SK-N-SH (cell line): Measurements from ENCODE around the gene ETFA. TPM values are rescaled to one million over a fixed set of nuclear protein-coding genes. Genes with fewer than 3 reads are reported as not detected.

Experiments used
- CTCF ChIA-PET: fragments of 300-600, 350-600 bp; formaldehyde crosslinking; extraction: SDS; loops from one replicate; lab custom pipeline; 2021; lab: Yijun Ruan, JAX
- POLR2A ChIA-PET: fragments of 350-600 bp; sonication (Branson Sonifier 250); formaldehyde crosslinking; extraction: SDS; loops from one replicate; lab custom pipeline; 2020; ENCODE audit warnings: antibody characterized with exemption, inconsistent platforms; lab: Yijun Ruan, JAX
- DNase-seq: peaks from one replicate; pipeline ENCODE4 v3.0.0; 2012
- H2AFZ ChIP-seq: fragments of 200-600 bp; sonication (generic); 2 replicates; pipeline ENCODE4 v1.8.1; 2016; ENCODE audit warnings: antibody characterized with exemption, mild to moderate bottlenecking, low read depth
- H3F3A ChIP-seq: fragments of 200-600 bp; sonication (generic); replicated peaks from 2 replicates; pipeline ENCODE3; 2016; ENCODE audit warnings: antibody characterized with exemption, mild to moderate bottlenecking; ENCODE audit not compliant: insufficient read depth
- H3K27ac ChIP-seq, 2 experiments: fragments of 200-500 bp in 1 of 2; fragments of 200-600 bp in 1 of 2; sonication (Bioruptor generic) in 1 of 2; sonication (generic), shearing (Covaris generic) in 1 of 2; 2 replicates each; pipeline versions ENCODE4 v1.5.1 to v1.6.1; 2014 to 2016; ENCODE audit warnings: low read depth in 2 of 2, inconsistent platforms in 1 of 2, low read length in 1 of 2, mild to moderate bottlenecking in 1 of 2, mixed read lengths in 1 of 2
- H3K27me3 ChIP-seq: fragments of 200-600 bp; sonication (generic), shearing (Covaris generic); 2 replicates; pipeline ENCODE4 v1.6.1; 2016; ENCODE audit warnings: mixed run types; ENCODE audit not compliant: insufficient read depth
- H3K36me3 ChIP-seq, 2 experiments: fragments of 200-500 bp in 1 of 2; fragments of 200-600 bp in 1 of 2; sonication (Bioruptor generic) in 1 of 2; sonication (generic) in 1 of 2; replicated peaks in 1 of 2; 2 replicates each; pipeline versions ENCODE3 to v1.5.1; 2014 to 2016; ENCODE audit warnings: low read length in 1 of 2, mild to moderate bottlenecking in 1 of 2; ENCODE audit not compliant: insufficient read depth in 2 of 2, control insufficient read depth in 1 of 2
- H3K4me1 ChIP-seq, 2 experiments: fragments of 200-500 bp in 1 of 2; fragments of 200-600 bp in 1 of 2; sonication (Bioruptor generic) in 1 of 2; sonication (generic), shearing (Covaris generic) in 1 of 2; 2 replicates each; pipeline versions ENCODE4 v1.5.1 to v1.6.1; 2014 to 2016; ENCODE audit warnings: low read depth in 1 of 2, low read length in 1 of 2, mixed run types in 1 of 2; ENCODE audit not compliant: insufficient read depth in 2 of 2, control insufficient read depth in 1 of 2
- H3K4me2 ChIP-seq: fragments of 200-600 bp; sonication (generic), shearing (Covaris generic); 2 replicates; pipeline ENCODE4 v1.6.1; 2017; ENCODE audit warnings: mixed run types
- H3K4me3 ChIP-seq, 2 experiments: fragments of 200-500 bp in 1 of 2; fragments of 200-600 bp in 1 of 2; sonication (Bioruptor generic) in 1 of 2; sonication (generic), shearing (Covaris generic) in 1 of 2; 2 replicates each; pipeline versions ENCODE4 v1.5.1 to v1.8.1; 2014 to 2016; ENCODE audit warnings: low read depth in 2 of 2, inconsistent platforms in 1 of 2, low read length in 1 of 2, mild to moderate bottlenecking in 1 of 2, mixed read lengths in 1 of 2, moderate library complexity in 1 of 2
- H3K79me2 ChIP-seq: fragments of 200-600 bp; sonication (generic); 2 replicates; pipeline ENCODE4 v1.8.1; 2017; ENCODE audit warnings: mild to moderate bottlenecking; ENCODE audit not compliant: insufficient read depth
- H3K9ac ChIP-seq: fragments of 200-600 bp; sonication (generic); 2 replicates; pipeline ENCODE4 v1.6.1; 2017; ENCODE audit warnings: mixed run types
- H3K9me2 ChIP-seq: fragments of 200-600 bp; sonication (generic); 2 replicates; pipeline ENCODE4 v1.6.1; 2017; ENCODE audit warnings: mixed run types
- H3K9me3 ChIP-seq: fragments of 200-600 bp; sonication (generic); 2 replicates; pipeline ENCODE4 v1.6.1; 2017; ENCODE audit warnings: mixed run types, mild to moderate bottlenecking, moderate library complexity
- H4K20me1 ChIP-seq: fragments of 200-600 bp; sonication (generic); 2 replicates; pipeline ENCODE4 v1.6.1; 2017; ENCODE audit warnings: mild to moderate bottlenecking, mixed run types; ENCODE audit not compliant: insufficient read depth
- CHD2 ChIP-seq: fragments of 150-350 bp; IDR thresholded peaks from 2 replicates; pipeline ENCODE4 v1.6.1; 2018; ENCODE audit warnings: low read length; ENCODE audit not compliant: partially characterized antibody
- EP300 ChIP-seq, 2 experiments: IDR thresholded peaks; 2 replicates each; pipeline versions ENCODE4 v1.4.0 to v1.6.1; 2012; ENCODE audit warnings: borderline replicate concordance in 1 of 2, low read depth in 1 of 2, low read length in 1 of 2
- EZH2phosphoT487 ChIP-seq: fragments of 200-600 bp; sonication (generic); IDR thresholded peaks from 2 replicates; pipeline ENCODE4 v1.6.1; 2017; ENCODE audit warnings: low read depth, mixed run types, mild to moderate bottlenecking, antibody characterized with exemption, moderate library complexity, borderline replicate concordance
- FOSL2 ChIP-seq: IDR thresholded peaks from 2 replicates; pipeline ENCODE4 v1.4.0; 2012; ENCODE audit warnings: low read depth, mild to moderate bottlenecking, moderate library complexity, borderline replicate concordance
- FOXJ3 ChIP-seq: sonication (generic); formaldehyde crosslinking; IDR thresholded peaks from 2 replicates; pipeline ENCODE4 v1.5.1; 2020; ENCODE audit warnings: mild to moderate bottlenecking, missing genetic modification reagents
- GABPA ChIP-seq: IDR thresholded peaks from 2 replicates; pipeline ENCODE4 v1.4.0; 2012; ENCODE audit warnings: low read depth, mild to moderate bottlenecking
- GATA2 ChIP-seq: sonication (generic); formaldehyde crosslinking; IDR thresholded peaks from 2 replicates; pipeline ENCODE4 v1.5.0; 2020; ENCODE audit warnings: mild to moderate bottlenecking, missing genetic modification reagents
- MEF2A ChIP-seq: IDR thresholded peaks from 2 replicates; pipeline ENCODE4 v1.4.0; 2012; ENCODE audit warnings: low read depth, borderline replicate concordance
- NRF1 ChIP-seq: IDR thresholded peaks from 2 replicates; pipeline ENCODE4 v1.6.1; 2012; ENCODE audit warnings: low read depth, mild to moderate bottlenecking, low read length
- RAD21 ChIP-seq: IDR thresholded peaks from 2 replicates; pipeline ENCODE4 v1.6.1; 2012; ENCODE audit warnings: mild to moderate bottlenecking, low read length
- RCOR1 ChIP-seq: fragments of 150-350 bp; IDR thresholded peaks from 2 replicates; pipeline ENCODE4 v1.6.1; 2017; ENCODE audit warnings: antibody characterized with exemption, low read length
- RFX5 ChIP-seq: IDR thresholded peaks from 2 replicates; pipeline ENCODE4 v1.6.1; 2012; ENCODE audit warnings: mild to moderate bottlenecking, improper control_type of control experiment, low read length
- SIN3A ChIP-seq: IDR thresholded peaks from 2 replicates; pipeline ENCODE4 v1.6.1; 2012; ENCODE audit warnings: low read depth, mild to moderate bottlenecking, low read length, moderate library complexity, borderline replicate concordance
- SMC3 ChIP-seq: IDR thresholded peaks from 2 replicates; pipeline ENCODE4 v1.6.1; 2012; ENCODE audit warnings: low read depth, low read length, improper control_type of control experiment
- TAF1 ChIP-seq: IDR thresholded peaks from 2 replicates; pipeline ENCODE4 v1.6.1; 2012; ENCODE audit warnings: low read depth, mild to moderate bottlenecking, low read length, moderate library complexity, borderline replicate concordance
- TCF12 ChIP-seq: IDR thresholded peaks from 2 replicates; pipeline ENCODE4 v1.4.0; 2012
- TEAD4 ChIP-seq: IDR thresholded peaks from 2 replicates; pipeline ENCODE4 v1.4.0; 2012; ENCODE audit warnings: mild to moderate bottlenecking, borderline replicate concordance; ENCODE audit not compliant: insufficient read depth
- YY1 ChIP-seq: IDR thresholded peaks from 2 replicates; pipeline ENCODE4 v1.4.0; 2012; ENCODE audit warnings: low read depth, mild to moderate bottlenecking
- WGBS: methylation state at CpG from one replicate; pipeline ENCODE4 v1.1.6; 2017; ENCODE audit warnings: low lambda C conversion rate; 5-methylcytosine and 5-hydroxymethylcytosine counted together
- polyA plus RNA-seq, 3 experiments: library from polyadenylated mRNA; depleted of rRNA; stranded (reverse); fragments of >200 nt; gene quantifications; 2 replicates each; pipeline ENCODE4 v1.2.3, GENCODE V29; 2012
- TF ChIP-seq, protein P1 (sequence below): IDR thresholded peaks from 2 replicates; pipeline ENCODE4 v1.4.0; 2012; ENCODE audit warnings: low read depth, borderline replicate concordance
- TF ChIP-seq, protein P2 (sequence below): fragments of 150-350 bp; IDR thresholded peaks from 2 replicates; pipeline ENCODE4 v1.6.1; 2017; ENCODE audit warnings: antibody characterized with exemption, low read length, low read depth, borderline replicate concordance
- TF ChIP-seq, protein P3 (sequence below): IDR thresholded peaks from 2 replicates; pipeline ENCODE4 v1.4.0; 2012; ENCODE audit warnings: low read depth, borderline replicate concordance

Gene ETFA
- polyA plus RNA-seq, 1 of the 3 experiments (the other 2 are of a cell fraction), result 122 TPM

DNA sequence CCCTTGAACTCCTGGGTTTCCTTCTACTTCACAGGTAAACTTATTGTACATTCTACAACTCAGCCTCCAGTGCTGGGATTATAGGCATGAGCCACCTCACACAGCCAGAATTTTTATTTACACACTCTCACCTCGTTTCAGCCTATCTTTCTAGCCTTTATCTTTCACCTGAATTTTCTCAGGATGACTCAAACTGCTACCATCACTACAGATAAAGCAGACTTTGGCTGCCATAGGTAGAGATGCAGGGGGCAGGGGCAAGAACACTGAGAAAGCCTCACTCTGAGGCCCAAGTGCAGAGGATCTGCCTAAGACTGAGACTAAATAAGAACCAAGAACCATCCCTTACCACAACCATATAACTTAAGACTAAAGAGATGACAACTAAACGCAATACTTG, 59.0 kb downstream of the ETFA start:
- no peak for TF ChIP-seq NRF1
- no peak for TF ChIP-seq CHD2
- no peak for TF ChIP-seq FOSL2
- TF ChIP-seq, protein P1, sequence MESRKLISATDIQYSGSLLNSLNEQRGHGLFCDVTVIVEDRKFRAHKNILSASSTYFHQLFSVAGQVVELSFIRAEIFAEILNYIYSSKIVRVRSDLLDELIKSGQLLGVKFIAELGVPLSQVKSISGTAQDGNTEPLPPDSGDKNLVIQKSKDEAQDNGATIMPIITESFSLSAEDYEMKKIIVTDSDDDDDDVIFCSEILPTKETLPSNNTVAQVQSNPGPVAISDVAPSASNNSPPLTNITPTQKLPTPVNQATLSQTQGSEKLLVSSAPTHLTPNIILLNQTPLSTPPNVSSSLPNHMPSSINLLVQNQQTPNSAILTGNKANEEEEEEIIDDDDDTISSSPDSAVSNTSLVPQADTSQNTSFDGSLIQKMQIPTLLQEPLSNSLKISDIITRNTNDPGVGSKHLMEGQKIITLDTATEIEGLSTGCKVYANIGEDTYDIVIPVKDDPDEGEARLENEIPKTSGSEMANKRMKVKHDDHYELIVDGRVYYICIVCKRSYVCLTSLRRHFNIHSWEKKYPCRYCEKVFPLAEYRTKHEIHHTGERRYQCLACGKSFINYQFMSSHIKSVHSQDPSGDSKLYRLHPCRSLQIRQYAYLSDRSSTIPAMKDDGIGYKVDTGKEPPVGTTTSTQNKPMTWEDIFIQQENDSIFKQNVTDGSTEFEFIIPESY, result no peak
- TF ChIP-seq YY1, result no peak
- TF ChIP-seq, protein P2, sequence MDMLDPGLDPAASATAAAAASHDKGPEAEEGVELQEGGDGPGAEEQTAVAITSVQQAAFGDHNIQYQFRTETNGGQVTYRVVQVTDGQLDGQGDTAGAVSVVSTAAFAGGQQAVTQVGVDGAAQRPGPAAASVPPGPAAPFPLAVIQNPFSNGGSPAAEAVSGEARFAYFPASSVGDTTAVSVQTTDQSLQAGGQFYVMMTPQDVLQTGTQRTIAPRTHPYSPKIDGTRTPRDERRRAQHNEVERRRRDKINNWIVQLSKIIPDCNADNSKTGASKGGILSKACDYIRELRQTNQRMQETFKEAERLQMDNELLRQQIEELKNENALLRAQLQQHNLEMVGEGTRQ, result no peak
- TF ChIP-seq RFX5, result no peak
- no peak for TF ChIP-seq GABPA
- no peak for TF ChIP-seq GATA2 (CRISPR knock-in tag)
- TF ChIP-seq SMC3, result no peak
- TF ChIP-seq, protein P3, sequence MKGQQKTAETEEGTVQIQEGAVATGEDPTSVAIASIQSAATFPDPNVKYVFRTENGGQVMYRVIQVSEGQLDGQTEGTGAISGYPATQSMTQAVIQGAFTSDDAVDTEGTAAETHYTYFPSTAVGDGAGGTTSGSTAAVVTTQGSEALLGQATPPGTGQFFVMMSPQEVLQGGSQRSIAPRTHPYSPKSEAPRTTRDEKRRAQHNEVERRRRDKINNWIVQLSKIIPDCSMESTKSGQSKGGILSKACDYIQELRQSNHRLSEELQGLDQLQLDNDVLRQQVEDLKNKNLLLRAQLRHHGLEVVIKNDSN, result no peak
- no peak for TF ChIP-seq MEF2A

DNA sequence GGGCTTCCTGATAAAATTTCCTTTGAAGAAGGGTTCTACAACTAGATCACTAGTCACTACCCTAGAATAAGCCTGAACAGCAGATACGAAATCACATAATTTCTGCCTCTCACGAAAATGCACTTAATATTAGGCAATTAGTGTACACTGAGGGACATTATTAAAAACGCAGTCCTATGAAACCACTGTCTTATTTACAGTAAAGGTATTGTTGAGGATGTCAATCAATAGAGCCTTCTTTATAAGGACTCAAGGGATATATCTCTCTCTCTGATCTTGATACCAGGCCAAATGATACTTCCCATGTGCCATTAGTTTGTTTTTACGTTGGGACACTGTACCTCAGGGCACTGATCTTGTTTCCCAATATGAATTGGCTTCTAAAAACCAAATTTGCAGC, 59.6 kb downstream of the ETFA start:
- POLR2A ChIA-PET, result no interaction called here
- H3K4me2 ChIP-seq, result no peak overlapping the region
- CTCF ChIA-PET, result interaction anchor here (2.2 kb wide), 1 partner anchor 17 kb away, joined by 11 read pairs; no protein-coding TSS in a partner anchor
- H2AFZ ChIP-seq, result no peak overlapping the region
- H3K9me2 ChIP-seq, result no peaks in the 10 kb centered on the region
- TF ChIP-seq FOSL2 (no peak), EP300 (IDR thresholded peaks at IDR 0.05; ENCODE audit: borderline replicate concordance in 1 of 2, low read depth in 1 of 2, low read length in 1 of 2) (no peak), RAD21 (no peak), TEAD4 (no peak), FOXJ3 (CRISPR knock-in tag) (no peak), MEF2A (no peak), SMC3 (no peak), RCOR1 (no peak), EZH2phosphoT487 (no peak), TAF1 (no peak), SIN3A (no peak), TCF12 (no peak)
- TF ChIP-seq, protein P3, result no peak
- TF ChIP-seq, protein P2, result no peak
- no peak for DNase-seq
- H3K9me3 ChIP-seq, result no peaks in the 10 kb centered on the region
- WGBS, result 93% methylated on average over 4 of the region's 4 CpGs
- peaks cover 2% of the 10 kb centered on the region; the same call in 1 of the 2 replicates for H3K79me2 ChIP-seq
- H4K20me1 ChIP-seq, result no peaks in the 10 kb centered on the region
- no peak overlapping the region for H3K9ac ChIP-seq
- H3K27ac ChIP-seq, result no peak overlapping the region
- H3K36me3 ChIP-seq, result peaks cover 10 to 39% of the 10 kb centered on the region in 2 experiments
- no peaks in the 10 kb centered on the region for H3K27me3 ChIP-seq
- H3K4me3 ChIP-seq, result no peak overlapping the region
- H3K4me1 ChIP-seq, result no peaks in the 10 kb centered on the region
- H3F3A ChIP-seq, result peaks cover 10% of the 10 kb centered on the region

More for the DNA sequence above, 59.0 kb downstream of the ETFA start:
- Histone ChIP-seq H3K9me2 (no peaks in the 10 kb centered on the region), H4K20me1 (no peaks in the 10 kb centered on the region), H3F3A (peaks cover 10% of the 10 kb centered on the region), H3K9ac (no peak overlapping the region), H3K27ac (no peak overlapping the region), H3K36me3 (peaks cover 8 to 39% of the 10 kb centered on the region in 2 experiments), H2AFZ (no peak overlapping the region), H3K4me2 (no peak overlapping the region), H3K9me3 (no peaks in the 10 kb centered on the region), H3K4me1 (no peaks in the 10 kb centered on the region), H3K4me3 (no peak overlapping the region), H3K27me3 (no peaks in the 10 kb centered on the region), H3K79me2 (peaks cover 2% of the 10 kb centered on the region; the same call in 1 of the 2 replicates)
- ChIA-PET POLR2A (no interaction called here), CTCF (no interaction called here)
- no peak for DNase-seq
- WGBS, result 76% methylated on average over 2 of the region's 2 CpGs
